Natural killer cell (primary cell): ENCODE data around the gene P2RX7. TPM values are rescaled to one million over a fixed set of nuclear protein-coding genes. Genes with fewer than 3 reads are reported as not detected.

ENCODE experiments used
- ATAC-seq, 3 donors: fragments of 150-1000 bp in 2 of 3; fragments of 200-7000 bp in 1 of 3; cut with Tn5 transposase; 1 replicate in 1 of 3; 2 replicates in 2 of 3; pipeline ENCODE4 v1.10.0; 2021; ENCODE audit warnings: mild to moderate bottlenecking in 2 of 3, moderate library complexity in 2 of 3
- DNase-seq, 2 donors: peaks; one replicate each; pipeline versions ENCODE4 v3.0.0 to v3.0.0-alpha.2; 2013 to 2021; ENCODE audit warnings: mixed read lengths in 1 of 2
- H3K27ac ChIP-seq: one replicate; pipeline ENCODE4 v1.5.1; 2013; ENCODE audit warnings: mild to moderate bottlenecking, low read length
- H3K27me3 ChIP-seq: one replicate; pipeline ENCODE4 v1.6.1; 2013; ENCODE audit warnings: low read length; ENCODE audit not compliant: control insufficient read depth, insufficient read depth
- H3K36me3 ChIP-seq: one replicate; pipeline ENCODE4 v1.6.1; 2013; ENCODE audit warnings: low read length; ENCODE audit not compliant: control insufficient read depth, insufficient read depth
- H3K4me1 ChIP-seq: one replicate; pipeline ENCODE4 v1.6.1; 2013; ENCODE audit warnings: low read length; ENCODE audit not compliant: control insufficient read depth, insufficient read depth
- H3K4me3 ChIP-seq: one replicate; pipeline ENCODE4 v1.5.1; 2013; ENCODE audit warnings: low read length
- H3K9me3 ChIP-seq: one replicate; pipeline ENCODE4 v1.6.1; 2013; ENCODE audit warnings: low read length; ENCODE audit not compliant: control insufficient read depth, insufficient read depth
- H3K27ac Mint-ChIP-seq, 2 donors: one replicate each; pipeline ENCODE4 v1.8.0; 2022; ENCODE audit warnings: mild to moderate bottlenecking in 2 of 2, mixed read lengths in 2 of 2, moderate library complexity in 1 of 2
- H3K27me3 Mint-ChIP-seq, 2 donors: one replicate each; pipeline ENCODE4 v1.8.0; 2022; ENCODE audit warnings: low read depth in 2 of 2, mixed read lengths in 2 of 2
- H3K36me3 Mint-ChIP-seq: one replicate; pipeline ENCODE4 v1.8.0; 2022; ENCODE audit warnings: mixed read lengths
- H3K4me1 Mint-ChIP-seq, 2 donors: one replicate each; pipeline ENCODE4 v1.8.0; 2022; ENCODE audit warnings: mixed read lengths in 2 of 2
- H3K4me3 Mint-ChIP-seq: one replicate; pipeline ENCODE4 v1.8.0; 2022; ENCODE audit warnings: mild to moderate bottlenecking, moderate library complexity, mixed read lengths
- H3K9me3 Mint-ChIP-seq, 2 donors: one replicate each; pipeline ENCODE4 v1.8.0; 2022; ENCODE audit warnings: mixed read lengths in 2 of 2
- WGBS: methylation state at CpG from one replicate; pipeline ENCODE4 v1.1.7; 2013; ENCODE audit warnings: missing lambda C conversion rate; ENCODE audit not compliant: insufficient coverage; 5-methylcytosine and 5-hydroxymethylcytosine counted together
- intact Hi-C: fragments of 100-400 bp; cut with micrococcal nuclease; formaldehyde crosslinking; loops from one replicate; pipeline ENCODE4 v1.14.2; 2022
- total RNA-seq, 4 donors: library from RNA; stranded (reverse); fragments of 120-200 nt in 1 of 4; gene quantifications; one replicate each; pipeline versions ENCODE4 v1.2.3 to v1.2.4, GENCODE V29; 2013 to 2022
- TF ChIP-seq, protein P1 (sequence below): fragments of 200-600 bp; IDR thresholded peaks from one replicate; pipeline ENCODE4 v1.8.0; 2022; ENCODE audit warnings: antibody characterized with exemption

The P2RX7 gene
- total RNA-seq, 3 donors from 2014 or later (not counting 1 experiment from before 2014, with no cell fraction given): 14.1 to 22.9 (median 16.7) TPM

DNA sequence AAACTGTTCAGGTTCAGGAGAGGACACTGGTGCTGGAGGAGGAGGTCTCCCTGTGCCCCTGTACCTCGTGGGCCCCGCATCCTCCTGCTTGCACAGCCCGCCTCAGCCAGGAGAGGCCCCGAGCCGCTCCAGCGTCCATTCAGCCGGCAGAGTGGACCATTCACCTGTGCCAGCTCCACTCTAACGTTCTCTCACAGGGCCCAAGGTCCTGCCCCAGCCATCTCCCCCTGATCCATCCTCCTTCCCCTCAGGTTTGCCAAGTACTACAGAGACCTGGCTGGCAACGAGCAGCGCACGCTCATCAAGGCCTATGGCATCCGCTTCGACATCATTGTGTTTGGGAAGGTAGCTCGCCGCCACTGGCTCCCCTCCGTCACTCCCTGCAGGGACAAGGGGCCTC lies 99.5 kb downstream of the P2RX7 start:
- Mint-ChIP-seq H3K4me1 (no peaks in the 10 kb centered on the region), H3K4me3 (no peak overlapping the region), H3K9me3 (no peaks in the 10 kb centered on the region), H3K27ac (peak overlapping the region in 1 of 2 donors; percentile 23), H3K27me3 (no peaks in the 10 kb centered on the region), H3K36me3 (no peaks in the 10 kb centered on the region)
- ATAC-seq (no peak), DNase-seq (no peak)
- no peaks in the 10 kb centered on the region for H3K27me3 ChIP-seq
- H3K36me3 ChIP-seq: peaks cover 39% of the 10 kb centered on the region
- no peak overlapping the region for H3K27ac ChIP-seq
- 91% methylated on average over 16 of the region's 16 CpGs for WGBS
- H3K4me3 ChIP-seq: no peak overlapping the region
- intact Hi-C loops: no loop called here
- TF ChIP-seq, protein P1, sequence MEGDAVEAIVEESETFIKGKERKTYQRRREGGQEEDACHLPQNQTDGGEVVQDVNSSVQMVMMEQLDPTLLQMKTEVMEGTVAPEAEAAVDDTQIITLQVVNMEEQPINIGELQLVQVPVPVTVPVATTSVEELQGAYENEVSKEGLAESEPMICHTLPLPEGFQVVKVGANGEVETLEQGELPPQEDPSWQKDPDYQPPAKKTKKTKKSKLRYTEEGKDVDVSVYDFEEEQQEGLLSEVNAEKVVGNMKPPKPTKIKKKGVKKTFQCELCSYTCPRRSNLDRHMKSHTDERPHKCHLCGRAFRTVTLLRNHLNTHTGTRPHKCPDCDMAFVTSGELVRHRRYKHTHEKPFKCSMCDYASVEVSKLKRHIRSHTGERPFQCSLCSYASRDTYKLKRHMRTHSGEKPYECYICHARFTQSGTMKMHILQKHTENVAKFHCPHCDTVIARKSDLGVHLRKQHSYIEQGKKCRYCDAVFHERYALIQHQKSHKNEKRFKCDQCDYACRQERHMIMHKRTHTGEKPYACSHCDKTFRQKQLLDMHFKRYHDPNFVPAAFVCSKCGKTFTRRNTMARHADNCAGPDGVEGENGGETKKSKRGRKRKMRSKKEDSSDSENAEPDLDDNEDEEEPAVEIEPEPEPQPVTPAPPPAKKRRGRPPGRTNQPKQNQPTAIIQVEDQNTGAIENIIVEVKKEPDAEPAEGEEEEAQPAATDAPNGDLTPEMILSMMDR: no peak
- H3K9me3 ChIP-seq: no peaks in the 10 kb centered on the region
- peaks cover 9% of the 10 kb centered on the region for H3K4me1 ChIP-seq

DNA sequence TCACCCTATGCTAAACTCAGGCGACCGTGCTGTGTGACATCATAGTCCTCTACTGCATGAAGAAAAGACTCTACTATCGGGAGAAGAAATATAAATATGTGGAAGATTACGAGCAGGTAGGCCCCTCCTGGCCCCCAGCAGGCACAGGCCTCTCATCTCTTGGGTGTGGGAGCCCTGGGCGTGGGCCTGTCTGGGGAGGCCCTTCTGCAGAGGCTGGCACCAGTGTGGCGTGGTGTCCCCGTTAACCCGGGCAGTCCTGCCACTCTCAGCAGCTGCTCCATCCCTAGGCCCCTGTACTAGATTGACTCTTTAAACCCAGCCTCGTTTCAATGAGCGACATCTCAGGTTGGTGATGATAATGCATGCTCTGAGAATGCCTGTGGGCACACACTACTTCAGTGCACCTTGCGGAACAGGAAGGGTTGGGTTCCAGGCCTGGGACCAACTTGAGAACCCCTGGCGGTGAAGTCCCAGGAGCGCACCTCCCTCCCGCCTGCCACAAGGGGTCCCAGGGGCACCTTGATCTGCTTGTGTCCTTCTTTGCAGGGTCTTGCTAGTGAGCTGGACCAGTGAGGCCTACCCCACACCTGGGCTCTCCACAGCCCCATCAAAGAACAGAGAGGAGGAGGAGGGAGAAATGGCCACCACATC lies 100.4 kb downstream of the P2RX7 start:
- H3K4me1 Mint-ChIP-seq: no peaks in the 10 kb centered on the region
- no peak overlapping the region for H3K4me3 Mint-ChIP-seq
- intact Hi-C loops: no loop called here
- DNase-seq (no peak), ATAC-seq (no peak)
- H3K27ac ChIP-seq: no peak overlapping the region
- no peaks in the 10 kb centered on the region for H3K9me3 Mint-ChIP-seq
- 93% methylated on average over 12 of the region's 14 CpGs for WGBS
- H3K4me3 ChIP-seq: no peak overlapping the region
- no peaks in the 10 kb centered on the region for H3K9me3 ChIP-seq
- no peak overlapping the region for H3K27ac Mint-ChIP-seq
- peaks cover 9% of the 10 kb centered on the region for H3K4me1 ChIP-seq
- no peaks in the 10 kb centered on the region for H3K36me3 Mint-ChIP-seq
- no peaks in the 10 kb centered on the region for H3K27me3 ChIP-seq
- TF ChIP-seq, protein P1: no peak
- no peaks in the 10 kb centered on the region for H3K27me3 Mint-ChIP-seq
- peaks cover 37% of the 10 kb centered on the region for H3K36me3 ChIP-seq

DNA sequence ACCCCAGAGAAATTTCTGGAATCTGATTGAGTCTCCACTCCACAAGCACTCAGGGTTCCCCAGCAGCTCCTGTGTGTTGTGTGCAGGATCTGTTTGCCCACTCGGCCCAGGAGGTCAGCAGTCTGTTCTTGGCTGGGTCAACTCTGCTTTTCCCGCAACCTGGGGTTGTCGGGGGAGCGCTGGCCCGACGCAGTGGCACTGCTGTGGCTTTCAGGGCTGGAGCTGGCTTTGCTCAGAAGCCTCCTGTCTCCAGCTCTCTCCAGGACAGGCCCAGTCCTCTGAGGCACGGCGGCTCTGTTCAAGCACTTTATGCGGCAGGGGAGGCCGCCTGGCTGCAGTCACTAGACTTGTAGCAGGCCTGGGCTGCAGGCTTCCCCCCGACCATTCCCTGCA lies 100.9 kb downstream of the P2RX7 start:
- Mint-ChIP-seq H3K4me3 (no peak overlapping the region), H3K27me3 (no peaks in the 10 kb centered on the region), H3K9me3 (no peaks in the 10 kb centered on the region), H3K36me3 (no peaks in the 10 kb centered on the region), H3K4me1 (no peaks in the 10 kb centered on the region), H3K27ac (no peak overlapping the region)
- H3K27ac ChIP-seq: no peak overlapping the region
- no peak overlapping the region for H3K4me3 ChIP-seq
- no peaks in the 10 kb centered on the region for H3K9me3 ChIP-seq
- TF ChIP-seq, protein P1: no peak
- H3K36me3 ChIP-seq: peaks cover 35% of the 10 kb centered on the region
- intact Hi-C loops: no loop called here
- no peak for DNase-seq
- H3K27me3 ChIP-seq: no peaks in the 10 kb centered on the region
- ATAC-seq: no peak
- 95% methylated on average over 11 of the region's 11 CpGs for WGBS
- H3K4me1 ChIP-seq: peaks cover 14% of the 10 kb centered on the region

DNA sequence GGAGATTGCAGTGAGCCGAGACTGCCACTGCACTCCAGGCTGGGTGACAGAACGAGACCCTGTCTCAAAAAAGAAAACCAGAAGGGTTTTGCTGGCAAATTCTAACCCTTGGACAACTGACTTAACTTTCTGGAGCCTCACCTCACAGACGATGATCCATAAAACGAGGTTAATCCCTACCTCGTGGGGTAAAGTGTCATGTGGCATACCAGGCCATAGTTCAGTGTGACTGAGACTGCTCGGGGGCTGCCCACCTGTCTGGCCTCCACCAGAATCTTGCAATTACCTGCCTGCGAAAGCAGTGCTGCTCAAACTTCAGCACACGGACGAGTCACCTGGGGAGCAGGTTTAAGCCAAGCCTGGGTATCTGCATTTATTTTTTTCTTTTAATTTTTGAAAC lies 104.1 kb downstream of the P2RX7 start:
- Mint-ChIP-seq H3K36me3 (no peaks in the 10 kb centered on the region), H3K9me3 (no peaks in the 10 kb centered on the region), H3K27ac (no peak overlapping the region), H3K4me3 (no peak overlapping the region), H3K27me3 (no peaks in the 10 kb centered on the region), H3K4me1 (peaks cover 29 to 30% of the 10 kb centered on the region in 2 donors)
- Histone ChIP-seq H3K27ac (no peak overlapping the region), H3K4me1 (peaks cover 36% of the 10 kb centered on the region), H3K27me3 (no peaks in the 10 kb centered on the region), H3K9me3 (no peaks in the 10 kb centered on the region), H3K36me3 (peaks cover 23% of the 10 kb centered on the region), H3K4me3 (no peak overlapping the region)
- DNase-seq (no peak), ATAC-seq (no peak)
- intact Hi-C loops: no loop called here
- TF ChIP-seq, protein P1: no peak
- WGBS: 96% methylated on average over 9 of the region's 9 CpGs
